ENCODE measurements around the gene CD84.
"Not testable (repeated sequence)": the region's sequence is repeated elsewhere in the genome, so short reads cannot be mapped to it uniquely, and the experiment has no call there.

Gene CD84

GRCh38 chr1:160608514-160608913 lies 29.2 kb upstream of the CD84 start:
- no peak for DNase-seq

GRCh38 chr1:160608057-160608456 lies 28.8 kb upstream of the CD84 start:
- no peak for DNase-seq

DNA sequence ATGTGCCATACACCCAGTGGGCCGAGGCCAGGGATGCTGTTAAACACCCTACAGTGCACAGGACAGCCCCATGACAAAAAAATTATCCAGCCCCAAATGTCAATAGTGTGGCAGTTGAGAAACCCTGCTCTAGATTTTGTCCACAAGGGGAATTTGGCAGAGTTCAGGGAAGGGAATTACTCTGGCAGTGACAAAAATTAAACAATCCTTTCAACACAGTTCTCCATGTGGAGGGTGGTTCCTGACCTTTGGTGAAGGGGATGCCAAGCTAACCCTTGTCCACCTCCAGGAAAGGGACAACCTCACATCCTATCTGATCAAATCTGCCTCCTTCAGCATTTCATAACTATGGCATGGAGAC lies 28.4 kb upstream of the CD84 start:
- no peak for DNase-seq

DNA sequence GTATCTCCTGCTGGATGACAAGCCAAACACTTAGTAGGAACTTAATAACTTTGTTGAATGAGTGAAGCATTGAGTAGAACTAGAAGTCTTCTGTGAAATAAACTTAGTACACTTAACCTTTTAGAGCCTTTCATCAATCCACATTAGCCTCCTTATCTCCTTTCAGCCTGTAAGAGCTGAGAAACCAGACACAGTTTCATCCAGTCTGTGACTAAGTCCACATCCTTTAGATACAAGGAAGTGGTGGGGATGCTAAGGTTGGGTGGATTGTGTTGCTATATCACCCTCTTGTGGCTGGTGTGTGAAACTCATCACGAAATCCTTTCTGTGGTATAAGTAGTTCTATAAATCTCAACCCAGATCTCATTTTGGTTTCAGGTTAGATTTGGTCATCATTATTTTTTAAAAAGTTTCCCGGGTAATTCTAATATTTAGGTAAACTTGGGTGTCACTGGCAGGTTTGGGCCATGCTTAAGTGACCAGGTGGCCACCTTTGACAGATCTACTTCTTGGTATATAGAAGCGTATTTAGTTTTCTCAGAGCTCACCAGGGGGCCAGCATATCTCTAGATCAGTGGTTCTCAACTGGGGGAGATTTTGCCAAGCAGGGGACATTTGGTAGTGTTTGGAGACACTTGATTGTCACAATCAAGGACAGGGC lies 27.8 kb upstream of the CD84 start:
- DNase-seq: peak; percentile 52

DNA sequence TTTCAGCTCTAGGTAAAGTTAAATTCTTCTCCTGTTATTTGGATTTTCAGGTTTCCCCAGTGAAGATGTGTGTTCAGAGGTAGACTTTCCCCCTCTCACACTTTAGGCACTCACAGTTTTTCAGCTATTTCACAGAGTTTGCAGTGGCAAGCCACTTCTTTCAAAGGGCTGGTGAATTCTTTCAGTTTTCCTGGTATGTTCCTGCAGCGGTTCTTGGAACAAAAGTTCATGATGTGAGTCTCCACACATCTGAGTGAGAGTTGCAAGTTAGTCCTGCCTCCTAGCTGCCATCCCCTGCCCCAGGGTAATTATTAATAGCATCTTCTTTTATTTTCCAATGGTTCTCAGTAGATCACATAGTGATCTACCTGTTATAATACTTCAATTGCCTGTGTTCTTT lies 27.3 kb upstream of the CD84 start:
- DNase-seq: no peak

- DNase-seq: no peak
Observed at GRCh38 chr1:160605792-160606479, 26.6 kb upstream of the CD84 start.

DNA sequence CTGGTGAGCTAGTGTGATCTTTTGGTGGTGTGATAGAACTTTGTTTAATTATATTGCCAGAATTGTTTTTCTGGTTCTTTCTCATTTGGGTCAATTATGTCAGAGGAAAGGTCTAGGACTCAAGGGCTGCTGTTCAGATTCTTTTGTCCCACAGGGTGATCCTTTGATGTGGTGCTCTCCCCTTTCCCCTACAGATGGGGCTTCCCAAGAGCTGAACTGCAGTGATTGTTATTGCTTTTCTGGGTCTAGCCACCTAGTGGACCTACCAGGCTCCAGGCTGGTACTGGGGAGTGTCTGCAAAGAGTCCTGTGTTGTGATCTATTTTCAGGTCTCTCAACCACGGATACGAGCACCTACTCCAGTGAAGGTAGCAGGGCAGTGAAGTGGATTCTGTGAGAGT lies 25.9 kb upstream of the CD84 start:
- no peak for DNase-seq

DNA sequence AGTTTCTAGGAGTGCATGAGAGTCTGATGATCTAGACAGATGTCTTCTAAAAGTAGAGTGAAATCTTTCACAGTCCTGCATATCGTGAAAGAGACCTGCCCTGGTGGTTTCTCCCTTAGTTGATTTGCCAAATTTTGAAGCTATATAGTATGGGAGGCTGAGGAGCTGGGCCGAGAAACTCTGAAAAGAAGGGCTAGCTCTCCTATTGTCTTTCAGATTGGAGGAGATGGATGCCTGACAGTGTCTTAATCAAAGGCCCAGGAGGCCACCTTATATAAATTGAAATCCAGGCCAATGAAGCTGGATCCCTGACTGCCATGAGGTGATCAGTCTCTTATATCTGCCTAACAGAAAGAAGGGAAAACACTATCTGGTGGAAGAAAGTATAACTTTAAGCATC lies 18.4 kb upstream of the CD84 start:
- DNase-seq: no peak

DNA sequence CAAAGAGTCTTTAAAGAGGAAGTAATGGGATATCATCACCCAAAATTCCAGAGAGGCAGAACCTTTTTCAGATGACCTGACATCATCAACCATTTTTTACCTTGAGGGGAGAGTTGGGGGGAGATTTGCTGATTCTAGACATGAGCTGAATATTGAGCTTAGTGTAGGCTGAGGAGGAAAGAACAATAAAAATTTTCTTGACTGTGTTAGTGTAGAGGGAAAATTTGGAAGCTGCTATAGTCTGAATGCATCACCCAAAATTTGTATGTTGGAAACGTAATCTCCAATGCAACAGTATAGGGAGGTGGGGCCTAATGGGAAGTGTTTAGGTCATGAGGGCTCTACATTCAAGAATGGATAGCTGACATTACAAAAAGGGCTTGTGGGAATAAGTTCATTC lies 17.8 kb upstream of the CD84 start:
- DNase-seq: no peak

GRCh38 chr1:160590488-160590887 lies 11.2 kb upstream of the CD84 start:
- no peak for DNase-seq

- no peak for DNase-seq
Observed at GRCh38 chr1:160588468-160588867, 9.2 kb upstream of the CD84 start.

DNA sequence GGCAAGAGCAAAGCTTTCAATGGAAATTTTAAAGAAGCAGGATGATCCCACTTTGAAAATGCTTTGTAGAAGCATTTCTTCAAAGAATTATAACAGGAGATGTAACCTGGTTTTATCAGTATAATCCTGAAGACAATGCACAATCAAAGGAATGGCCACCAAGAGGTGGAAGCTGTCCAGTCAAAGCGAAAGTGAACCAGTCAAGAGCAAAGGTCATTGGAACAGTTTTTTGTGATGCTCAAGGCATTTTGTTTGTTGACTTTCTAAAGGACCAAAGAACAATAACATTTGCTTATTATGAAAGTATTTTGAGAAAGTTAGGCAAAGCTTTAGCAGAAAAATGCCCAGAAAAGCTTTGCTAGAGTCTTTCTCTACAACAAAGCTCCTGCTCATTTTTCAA lies 5.5 kb upstream of the CD84 start:
- no peak for DNase-seq

DNA sequence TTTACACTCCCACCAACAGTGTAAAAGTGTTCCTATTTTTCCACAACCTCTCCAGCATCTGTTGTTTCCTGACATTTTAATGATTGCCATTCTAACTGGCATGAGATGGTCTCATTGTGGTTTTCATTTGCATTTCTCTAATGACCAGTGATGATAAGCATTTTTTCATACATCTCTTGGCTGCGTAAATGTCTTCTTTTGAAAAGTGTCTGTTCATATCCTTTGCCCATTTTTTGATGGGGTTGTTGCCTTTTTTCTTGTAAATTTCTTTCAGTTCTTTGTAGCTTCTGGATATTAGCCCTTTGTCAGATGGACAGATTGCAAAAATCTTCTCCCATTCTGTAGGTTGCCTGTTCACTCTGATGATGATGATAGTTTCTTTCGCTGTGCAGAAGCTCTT lies 3.7 kb upstream of the CD84 start:
- DNase-seq: not testable (repeated sequence)

- DNase-seq: no peak
Observed at GRCh38 chr1:160581961-160582360, 2.7 kb upstream of the CD84 start.

- DNase-seq: no peak
Observed at GRCh38 chr1:160580221-160580812, 1.0 kb upstream of the CD84 start.

DNA sequence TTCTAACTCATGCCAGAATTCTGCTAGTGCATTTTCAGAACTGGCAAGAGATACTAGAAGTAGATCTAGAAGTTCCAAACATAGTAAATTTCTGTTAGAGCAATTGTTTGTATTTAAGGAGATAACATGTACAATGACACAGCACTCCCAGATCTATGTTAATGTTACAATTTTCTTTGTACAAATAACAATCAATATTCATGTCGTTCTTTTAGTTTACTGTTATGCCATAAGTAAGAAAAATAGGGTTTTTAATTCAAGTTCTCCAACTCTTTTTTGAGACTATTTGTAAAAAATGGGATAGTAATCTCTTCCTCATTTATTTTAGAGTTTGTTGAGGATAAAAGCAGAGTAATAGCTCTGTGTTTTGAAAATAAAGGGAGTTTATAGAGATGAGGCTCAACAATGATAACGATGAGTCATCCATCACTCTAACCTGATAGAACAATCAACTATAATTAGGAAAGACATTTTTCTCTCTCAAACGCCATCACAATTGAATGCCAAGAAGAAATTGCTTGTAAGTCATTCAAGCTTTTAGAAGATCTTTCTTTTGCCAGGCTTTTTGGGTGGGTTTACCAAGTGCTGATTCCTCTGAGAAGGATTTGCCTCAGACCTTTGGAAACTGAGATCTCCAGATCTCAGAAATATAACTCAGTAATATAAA lies 638 bp downstream of the CD84 start:
- no peak for DNase-seq

- no peak for DNase-seq
Observed at GRCh38 chr1:160578175-160578524, 1.1 kb downstream of the CD84 start.

- DNase-seq: no peak
Observed at GRCh38 chr1:160577671-160578070, 1.6 kb downstream of the CD84 start.

- DNase-seq: no peak
Observed at GRCh38 chr1:160576884-160577283, 2.4 kb downstream of the CD84 start.

- DNase-seq: peak; percentile 64
Observed at GRCh38 chr1:160576390-160576789, 2.9 kb downstream of the CD84 start.

DNA sequence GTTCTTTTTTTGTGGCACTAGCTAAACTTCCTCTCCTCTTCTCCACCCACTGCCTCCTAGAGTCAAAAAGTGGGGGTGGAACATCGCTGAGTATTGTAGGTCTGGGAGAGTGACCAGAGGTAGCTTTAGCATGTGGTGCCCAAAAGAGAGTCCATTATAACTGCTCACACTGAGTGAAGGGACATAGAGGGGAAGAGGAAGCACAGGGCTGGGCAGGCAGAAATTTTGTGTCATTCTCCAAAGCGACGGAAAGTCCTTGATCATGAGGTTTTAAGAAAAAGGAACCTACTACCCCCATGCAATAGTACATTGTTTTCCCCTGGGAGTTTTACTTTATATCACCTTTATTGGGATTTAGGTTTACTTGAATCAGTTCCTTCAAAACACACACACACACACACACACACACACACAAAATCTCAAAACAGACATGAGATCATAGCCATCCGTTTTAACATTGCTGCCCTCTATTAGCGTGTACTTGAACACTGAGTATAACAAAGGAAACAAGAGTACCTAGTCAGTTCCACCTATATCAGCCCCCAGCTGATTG lies 4.1 kb downstream of the CD84 start:
- DNase-seq: no peak

DNA sequence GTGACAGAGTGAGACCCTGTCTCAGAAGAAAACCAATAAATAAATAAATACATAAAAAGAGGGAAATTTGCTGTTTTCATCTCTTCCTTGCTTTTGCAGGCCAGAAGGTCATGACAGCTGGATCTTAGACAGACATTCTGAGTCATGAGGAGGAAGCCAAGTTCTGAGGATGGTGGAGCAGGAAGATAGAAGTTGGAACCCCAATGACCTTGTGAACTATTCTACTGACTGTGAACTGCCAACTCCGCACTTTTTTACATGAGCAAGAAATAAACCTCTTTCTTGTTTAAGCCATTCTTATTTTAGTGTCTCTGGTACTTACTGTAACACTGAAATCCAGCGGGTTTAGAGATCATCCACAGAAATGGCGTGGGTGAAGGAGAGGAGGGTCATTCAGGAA lies 8.5 kb downstream of the CD84 start:
- no peak for DNase-seq

GRCh38 chr1:160569806-160570205 lies 9.5 kb downstream of the CD84 start:
- no peak for DNase-seq

Data from activated naive CD4-positive, alpha-beta T cell treated with anti-CD3 and anti-CD28 coated beads, Interleukin-2, amount 50 U/mL, for 16 hours (primary cell).